Posterior cingulate gyrus (tissue), 11 donors: ENCODE results near the gene INAVA.
"Not testable (repeated sequence)": the region's sequence is repeated elsewhere in the genome, so short reads cannot be mapped to it uniquely, and the experiment has no call there.

Experiments used
- DNase-seq, 10 donors: peaks; one replicate each; pipeline versions ENCODE4 v3.0.0 to v3.0.0-alpha.2; 2020 to 2021; ENCODE audit warnings: mixed read lengths in 3 of 10
- intact Hi-C: fragments of 100-400 bp; cut with DNase I; formaldehyde crosslinking; loops from one replicate; pipeline ENCODE4 v1.15.1; 2023

INAVA gene

GRCh38 chr1:200896531-200897196 lies 2.0 kb downstream of the INAVA start:
- intact Hi-C loops, result no loop called here
- peak in 1 of 10 donors; percentile 70 for DNase-seq

- no peak for DNase-seq
- intact Hi-C loops, result no loop called here
Observed at GRCh38 chr1:200897259-200897658, 2.6 kb downstream of the INAVA start.

- peak in 1 of 10 donors; percentile 17 for DNase-seq
- intact Hi-C loops, result no loop called here
Observed at GRCh38 chr1:200899015-200899386, 4.3 kb downstream of the INAVA start.

GRCh38 chr1:200899451-200899915 lies 4.8 kb downstream of the INAVA start:
- peak in 2 of 10 donors; percentile 70 to 76 for DNase-seq
- intact Hi-C loops, result no loop called here

- DNase-seq, result peak in 2 of 10 donors; percentile 51 to 77
- intact Hi-C loops, result no loop called here
Observed at GRCh38 chr1:200899954-200900867, 5.5 kb downstream of the INAVA start.

GRCh38 chr1:200900877-200901276 lies 6.2 kb downstream of the INAVA start:
- peak in 1 of 10 donors; percentile 84 for DNase-seq
- intact Hi-C loops, result no loop called here

GRCh38 chr1:200901350-200901749 lies 6.7 kb downstream of the INAVA start:
- peak in 1 of 10 donors; percentile 30 for DNase-seq
- intact Hi-C loops, result no loop called here

GRCh38 chr1:200901796-200902444 lies 7.2 kb downstream of the INAVA start:
- DNase-seq, result peak in 2 of 10 donors; percentile 58 to 79
- intact Hi-C loops, result no loop called here

- peak in 1 of 10 donors; percentile 3 for DNase-seq
- intact Hi-C loops, result no loop called here
Observed at GRCh38 chr1:200903793-200904192, 9.1 kb downstream of the INAVA start.

- intact Hi-C loops, result no loop called here
- DNase-seq, result no peak
Observed at GRCh38 chr1:200904772-200905171, 10.1 kb downstream of the INAVA start.

GRCh38 chr1:200905411-200906052 lies 10.8 kb downstream of the INAVA start:
- intact Hi-C loops, result no loop called here
- DNase-seq, result peak in 1 of 10 donors; percentile 1

- DNase-seq, result peak in 1 of 10 donors; percentile 22
- intact Hi-C loops, result no loop called here
Observed at GRCh38 chr1:200906491-200906890, 11.8 kb downstream of the INAVA start.

- peak in 1 of 10 donors; percentile 22 for DNase-seq
- intact Hi-C loops, result no loop called here
Observed at GRCh38 chr1:200907611-200908097, 13.0 kb downstream of the INAVA start.

- intact Hi-C loops, result no loop called here
- DNase-seq, result no peak
Observed at GRCh38 chr1:200908191-200908868, 13.6 kb downstream of the INAVA start.

- intact Hi-C loops, result no loop called here
- peak in 1 of 10 donors; percentile 27 for DNase-seq
Observed at GRCh38 chr1:200909071-200909470, 14.4 kb downstream of the INAVA start.

- intact Hi-C loops, result no loop called here
- DNase-seq, result no peak
Observed at GRCh38 chr1:200909757-200910239, 15.1 kb downstream of the INAVA start.

GRCh38 chr1:200911361-200911760 lies 16.7 kb downstream of the INAVA start:
- peak in 1 of 10 donors; percentile 78 for DNase-seq
- intact Hi-C loops, result no loop called here

GRCh38 chr1:200911936-200912335 lies 17.2 kb downstream of the INAVA start:
- intact Hi-C loops, result not testable (repeated sequence)
- DNase-seq, result peak in 1 of 10 donors; percentile 51

- DNase-seq, result peak in 7 of 10 donors; percentile 15 to 89 (median 51)
- intact Hi-C loops, result no loop called here
Observed at GRCh38 chr1:200912737-200913407, 18.2 kb downstream of the INAVA start.
